Omental fat pad (tissue), 4 donors: ENCODE measurements around the gene PRPS2. TPM values are rescaled to one million over a fixed set of nuclear protein-coding genes. Genes with fewer than 3 reads are reported as not detected.

Source experiments
- ATAC-seq: fragments of 150-250 bp; one replicate; pipeline ENCODE4 v1.9.1; 2016; ENCODE audit warnings: mild to moderate bottlenecking, moderate library complexity; ENCODE audit not compliant: low FRiP score
- DNase-seq: peaks from one replicate; pipeline ENCODE4 v3.0.0-alpha.2; 2019; ENCODE audit warnings: low spot score
- total RNA-seq, 4 donors: library from RNA; depleted of rRNA; stranded (reverse); fragments of >200 nt; gene quantifications; one replicate each; pipeline ENCODE4 v1.1.0, GENCODE V29; 2016
- TF ChIP-seq, protein P1 (sequence below), 3 donors: fragments of 450-650 bp; IDR thresholded peaks; one replicate each; pipeline ENCODE4 v1.5.1; 2016 to 2017; ENCODE audit warnings: antibody characterized with exemption in 3 of 3, mild to moderate bottlenecking in 3 of 3, moderate library complexity in 2 of 3

PRPS2 gene
- total RNA-seq, 4 donors from 2014 or later = 13.0 to 23.5 (median 19.4) TPM

GRCh38 chrX:12768491-12768890, 22.7 kb upstream of the PRPS2 start:
- TF ChIP-seq, protein P1, sequence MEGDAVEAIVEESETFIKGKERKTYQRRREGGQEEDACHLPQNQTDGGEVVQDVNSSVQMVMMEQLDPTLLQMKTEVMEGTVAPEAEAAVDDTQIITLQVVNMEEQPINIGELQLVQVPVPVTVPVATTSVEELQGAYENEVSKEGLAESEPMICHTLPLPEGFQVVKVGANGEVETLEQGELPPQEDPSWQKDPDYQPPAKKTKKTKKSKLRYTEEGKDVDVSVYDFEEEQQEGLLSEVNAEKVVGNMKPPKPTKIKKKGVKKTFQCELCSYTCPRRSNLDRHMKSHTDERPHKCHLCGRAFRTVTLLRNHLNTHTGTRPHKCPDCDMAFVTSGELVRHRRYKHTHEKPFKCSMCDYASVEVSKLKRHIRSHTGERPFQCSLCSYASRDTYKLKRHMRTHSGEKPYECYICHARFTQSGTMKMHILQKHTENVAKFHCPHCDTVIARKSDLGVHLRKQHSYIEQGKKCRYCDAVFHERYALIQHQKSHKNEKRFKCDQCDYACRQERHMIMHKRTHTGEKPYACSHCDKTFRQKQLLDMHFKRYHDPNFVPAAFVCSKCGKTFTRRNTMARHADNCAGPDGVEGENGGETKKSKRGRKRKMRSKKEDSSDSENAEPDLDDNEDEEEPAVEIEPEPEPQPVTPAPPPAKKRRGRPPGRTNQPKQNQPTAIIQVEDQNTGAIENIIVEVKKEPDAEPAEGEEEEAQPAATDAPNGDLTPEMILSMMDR (IDR thresholded peaks at IDR 0.05) = no peak
- ATAC-seq (no peak), DNase-seq (no peak)

GRCh38 chrX:12770440-12770839, 20.8 kb upstream of the PRPS2 start:
- TF ChIP-seq, protein P1 (IDR thresholded peaks at IDR 0.05) = no peak
- ATAC-seq (no peak), DNase-seq (no peak)

- TF ChIP-seq, protein P1 (IDR thresholded peaks at IDR 0.05) = no peak
- ATAC-seq (no peak), DNase-seq (no peak)
These were observed 19.7 kb upstream of the PRPS2 start for GRCh38 chrX:12771445-12772069.

DNA sequence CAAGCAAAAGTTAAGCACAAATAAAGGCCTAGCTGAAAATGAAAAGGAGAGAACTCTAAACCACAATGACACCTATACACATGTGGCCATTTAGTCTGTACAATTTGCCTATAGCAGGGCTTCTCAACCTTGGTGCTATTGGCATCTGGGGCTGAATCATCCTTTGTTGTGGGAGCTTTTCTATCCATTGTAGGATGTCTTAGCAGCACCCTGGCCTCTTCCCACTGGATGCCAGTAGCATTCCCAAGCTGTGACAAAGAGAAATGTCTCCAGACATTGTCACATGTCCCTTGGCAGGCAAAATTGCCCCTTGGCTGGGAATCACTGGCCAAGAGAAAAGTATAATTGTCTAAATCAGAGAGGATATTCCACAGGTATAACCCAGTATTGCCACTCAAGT, 13.5 kb upstream of the PRPS2 start:
- TF ChIP-seq, protein P1 (IDR thresholded peaks at IDR 0.05) = no peak
- DNase-seq = no peak
- no peak for ATAC-seq

DNA sequence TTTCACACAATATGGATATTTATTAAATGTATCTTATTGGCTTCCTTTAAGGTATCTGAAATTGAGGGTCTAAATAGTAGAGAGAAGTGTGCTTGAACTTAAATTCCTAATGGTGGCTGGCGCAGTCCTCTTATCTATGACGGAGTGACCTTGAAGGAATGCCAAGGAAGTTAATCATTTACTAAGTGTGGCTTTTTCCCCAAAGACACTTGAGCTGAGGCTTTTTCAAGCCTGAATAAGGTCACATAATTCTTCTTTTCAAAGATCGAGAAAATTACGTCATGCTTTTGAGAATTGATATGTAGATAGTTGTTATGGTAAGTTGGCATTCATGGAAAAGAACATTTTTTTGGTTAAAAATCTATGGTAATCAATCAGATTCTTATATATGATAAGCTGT, 11.7 kb upstream of the PRPS2 start:
- TF ChIP-seq, protein P1 (IDR thresholded peaks at IDR 0.05) = no peak
- DNase-seq = no peak
- no peak for ATAC-seq

DNA sequence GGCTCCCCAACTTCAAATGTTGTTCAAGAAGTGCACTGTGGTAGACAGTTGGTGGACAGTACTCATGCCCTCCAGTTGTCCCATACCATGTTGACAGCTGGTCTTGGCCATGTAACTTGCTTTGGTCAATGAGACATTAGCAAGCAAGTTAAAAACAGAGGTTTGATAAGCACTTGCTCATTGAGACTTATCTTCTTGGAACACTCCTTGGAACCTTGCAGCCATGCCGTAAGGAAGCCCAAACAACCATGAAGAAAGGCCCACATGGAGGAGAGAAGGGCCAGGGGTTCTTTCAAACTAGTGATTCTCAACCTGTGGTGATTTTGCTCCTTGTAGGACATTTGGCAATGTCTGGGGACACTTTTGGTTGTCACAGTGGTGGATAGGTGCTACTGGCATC, 2.6 kb upstream of the PRPS2 start:
- DNase-seq (no peak), ATAC-seq (no peak)
- TF ChIP-seq, protein P1 (IDR thresholded peaks at IDR 0.05) = no peak

DNA sequence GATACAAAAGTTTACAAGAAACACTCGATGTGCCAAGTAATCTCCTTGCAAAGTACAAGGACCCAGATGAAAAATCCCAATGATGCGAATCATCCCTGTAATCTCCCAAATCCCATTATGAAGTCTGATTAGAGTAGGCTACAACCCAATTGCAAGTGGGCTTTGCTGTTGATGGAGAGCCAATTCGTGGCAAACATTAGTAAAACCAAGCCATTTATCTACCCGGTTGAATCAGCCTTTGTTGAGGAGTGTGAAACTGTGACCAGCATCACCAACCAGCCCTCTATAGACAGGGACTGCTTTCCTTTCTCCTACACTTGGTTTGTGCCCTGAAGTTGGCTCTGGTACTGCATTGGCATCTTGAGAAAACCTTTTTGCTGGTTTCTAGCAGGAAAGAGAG, 1.2 kb upstream of the PRPS2 start:
- TF ChIP-seq, protein P1 (IDR thresholded peaks at IDR 0.05) = no peak
- DNase-seq = no peak
- ATAC-seq = no peak
